Osteoblast (primary cell): ENCODE results near the gene KPNA1. TPM values are rescaled to one million over a fixed set of nuclear protein-coding genes. Genes with fewer than 3 reads are reported as not detected.

Experiments used
- DNase-seq: peaks from one replicate; pipeline ENCODE4 v3.0.0; 2011; ENCODE audit warnings: low spot score, mixed read lengths; ENCODE audit not compliant: insufficient read length; ENCODE audit errors: missing footprints
- H2AFZ ChIP-seq: 2 replicates; pipeline ENCODE4 v1.6.0; 2011; ENCODE audit warnings: mild to moderate bottlenecking, low read length
- H3K27ac ChIP-seq: 2 replicates; pipeline ENCODE4 v1.5.1; 2011; ENCODE audit warnings: mild to moderate bottlenecking, low read depth, low read length, moderate library complexity
- H3K27me3 ChIP-seq: 2 replicates; pipeline ENCODE4 v1.6.0; 2012; ENCODE audit warnings: mild to moderate bottlenecking, control low read depth, inconsistent platforms, low read length, moderate library complexity; ENCODE audit not compliant: insufficient read depth
- H3K36me3 ChIP-seq: 2 replicates; pipeline ENCODE4 v1.5.1; 2011; ENCODE audit warnings: mild to moderate bottlenecking, low read length, control low read depth, moderate library complexity; ENCODE audit not compliant: insufficient read depth
- H3K4me1 ChIP-seq: 2 replicates; pipeline ENCODE4 v1.5.1; 2011; ENCODE audit warnings: mild to moderate bottlenecking, low read length, control low read depth, moderate library complexity; ENCODE audit not compliant: insufficient read depth
- H3K4me2 ChIP-seq: 2 replicates; pipeline ENCODE4 v1.6.0; 2011; ENCODE audit warnings: mild to moderate bottlenecking, low read length; ENCODE audit not compliant: insufficient read depth
- H3K4me3 ChIP-seq: fragments of 200-600 bp; sonication (generic); 3 replicates; pipeline ENCODE4 v1.5.1; 2012; ENCODE audit warnings: mild to moderate bottlenecking, low read length, inconsistent platforms; ENCODE audit not compliant: insufficient read depth
- H3K79me2 ChIP-seq: 2 replicates; pipeline ENCODE4 v1.6.0; 2012; ENCODE audit warnings: mild to moderate bottlenecking, low read length, control low read depth, inconsistent platforms; ENCODE audit not compliant: insufficient read depth
- H3K9me3 ChIP-seq: 2 replicates; pipeline ENCODE4 v1.5.1; 2011; ENCODE audit warnings: low read depth, low read length, control low read depth
- H4K20me1 ChIP-seq: 2 replicates; pipeline ENCODE4 v1.6.0; 2012; ENCODE audit warnings: mild to moderate bottlenecking, low read length, control low read depth; ENCODE audit not compliant: insufficient read depth
- total RNA-seq: library from RNA; depleted of rRNA; stranded (reverse); fragments of >200 nt; gene quantifications from 2 replicates; pipeline ENCODE4 v1.2.3, GENCODE V29; 2012
- TF ChIP-seq, protein P1 (sequence below): IDR thresholded peaks from 2 replicates; pipeline ENCODE4 v1.5.1; 2011; ENCODE audit warnings: mild to moderate bottlenecking, low read depth, low read length, moderate library complexity; ENCODE audit errors: extremely low read depth

KPNA1 gene
- total RNA-seq, 1 donor: 48.1 TPM

DNA sequence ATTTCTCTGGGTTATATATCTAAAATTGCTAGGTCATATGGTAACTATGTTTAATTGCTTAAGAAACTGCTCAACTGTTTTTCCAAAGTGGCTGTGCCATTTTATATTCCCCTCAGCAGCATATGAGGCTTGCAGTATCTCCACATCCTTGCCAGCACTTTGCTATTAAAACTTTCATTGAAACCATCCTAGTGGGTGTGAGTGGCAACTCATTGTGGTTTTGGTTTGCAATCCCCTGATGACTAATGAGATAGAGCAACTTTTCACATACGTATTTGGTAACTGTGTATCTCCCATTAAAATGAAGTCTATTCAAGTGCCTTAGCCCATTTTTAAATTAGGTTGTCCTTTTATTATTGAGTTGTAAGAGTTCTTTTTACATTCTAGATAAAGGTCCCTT lies 17.3 kb downstream of the KPNA1 start:
- Histone ChIP-seq H4K20me1 (peaks cover 53% of the 10 kb centered on the region), H3K27me3 (no peaks in the 10 kb centered on the region), H3K9me3 (no peaks in the 10 kb centered on the region), H3K4me1 (peaks cover 33% of the 10 kb centered on the region), H3K4me2 (no peak overlapping the region), H3K27ac (peak overlapping the region; percentile 50), H3K4me3 (no peak overlapping the region), H3K79me2 (peaks cover 78% of the 10 kb centered on the region), H2AFZ (no peak overlapping the region), H3K36me3 (peaks cover 6% of the 10 kb centered on the region)
- TF ChIP-seq, protein P1, sequence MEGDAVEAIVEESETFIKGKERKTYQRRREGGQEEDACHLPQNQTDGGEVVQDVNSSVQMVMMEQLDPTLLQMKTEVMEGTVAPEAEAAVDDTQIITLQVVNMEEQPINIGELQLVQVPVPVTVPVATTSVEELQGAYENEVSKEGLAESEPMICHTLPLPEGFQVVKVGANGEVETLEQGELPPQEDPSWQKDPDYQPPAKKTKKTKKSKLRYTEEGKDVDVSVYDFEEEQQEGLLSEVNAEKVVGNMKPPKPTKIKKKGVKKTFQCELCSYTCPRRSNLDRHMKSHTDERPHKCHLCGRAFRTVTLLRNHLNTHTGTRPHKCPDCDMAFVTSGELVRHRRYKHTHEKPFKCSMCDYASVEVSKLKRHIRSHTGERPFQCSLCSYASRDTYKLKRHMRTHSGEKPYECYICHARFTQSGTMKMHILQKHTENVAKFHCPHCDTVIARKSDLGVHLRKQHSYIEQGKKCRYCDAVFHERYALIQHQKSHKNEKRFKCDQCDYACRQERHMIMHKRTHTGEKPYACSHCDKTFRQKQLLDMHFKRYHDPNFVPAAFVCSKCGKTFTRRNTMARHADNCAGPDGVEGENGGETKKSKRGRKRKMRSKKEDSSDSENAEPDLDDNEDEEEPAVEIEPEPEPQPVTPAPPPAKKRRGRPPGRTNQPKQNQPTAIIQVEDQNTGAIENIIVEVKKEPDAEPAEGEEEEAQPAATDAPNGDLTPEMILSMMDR: no peak
- peak; percentile 66 for DNase-seq

DNA sequence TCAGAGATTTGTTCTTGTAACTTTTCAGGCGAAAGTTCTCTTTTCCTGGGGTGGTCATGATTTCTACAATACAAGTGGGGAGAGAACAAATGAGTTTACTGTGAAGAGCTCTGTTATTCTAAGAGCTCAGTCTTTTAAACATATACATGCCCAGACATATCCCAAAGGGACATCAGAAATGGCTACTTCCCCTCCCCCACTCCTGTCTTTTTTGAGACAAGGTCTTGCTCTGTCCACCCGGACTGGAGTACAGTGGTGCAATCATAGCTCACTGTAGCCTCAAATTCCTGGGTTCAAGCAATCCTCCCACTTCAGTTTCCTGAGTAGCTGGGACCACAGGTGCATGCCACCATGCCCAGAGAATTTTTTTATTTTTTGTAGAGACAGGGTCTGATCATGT lies 18.2 kb downstream of the KPNA1 start:
- Histone ChIP-seq H3K27ac (no peak overlapping the region), H3K9me3 (no peaks in the 10 kb centered on the region), H3K27me3 (no peaks in the 10 kb centered on the region), H3K79me2 (peaks cover 74% of the 10 kb centered on the region), H4K20me1 (peaks cover 49% of the 10 kb centered on the region), H2AFZ (no peak overlapping the region), H3K4me2 (no peak overlapping the region), H3K36me3 (peaks cover 12% of the 10 kb centered on the region), H3K4me3 (no peak overlapping the region), H3K4me1 (peaks cover 33% of the 10 kb centered on the region)
- DNase-seq: no peak
- TF ChIP-seq, protein P1: no peak

DNA sequence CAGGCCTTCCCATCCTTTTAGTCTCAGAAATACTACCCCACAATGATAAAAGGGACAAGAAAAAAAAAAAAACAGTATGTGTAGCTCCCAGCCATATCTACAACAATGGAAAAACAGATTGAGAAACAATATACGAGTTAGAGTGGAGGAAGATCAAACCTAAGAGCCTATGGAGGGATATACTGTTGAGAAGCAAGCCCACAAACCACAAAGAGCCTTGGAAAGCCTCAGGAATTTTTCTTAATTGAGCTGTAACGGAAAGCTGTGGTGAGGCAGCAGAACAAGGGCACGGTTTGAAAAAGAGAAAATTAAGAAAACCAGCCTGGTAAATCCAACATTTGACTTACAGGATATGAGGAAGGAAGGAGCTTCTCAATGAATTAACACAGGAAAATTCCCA lies 21.4 kb downstream of the KPNA1 start:
- Histone ChIP-seq H3K27ac (peak overlapping the region; percentile 52), H3K36me3 (peaks cover 18% of the 10 kb centered on the region), H3K79me2 (peaks cover 73% of the 10 kb centered on the region), H4K20me1 (peaks cover 40% of the 10 kb centered on the region), H3K4me3 (no peak overlapping the region), H3K9me3 (no peaks in the 10 kb centered on the region), H3K4me2 (peak overlapping the region; percentile 47), H3K4me1 (peaks cover 33% of the 10 kb centered on the region), H3K27me3 (no peaks in the 10 kb centered on the region), H2AFZ (no peak overlapping the region)
- DNase-seq: peak; percentile 79
- TF ChIP-seq, protein P1: no peak

DNA sequence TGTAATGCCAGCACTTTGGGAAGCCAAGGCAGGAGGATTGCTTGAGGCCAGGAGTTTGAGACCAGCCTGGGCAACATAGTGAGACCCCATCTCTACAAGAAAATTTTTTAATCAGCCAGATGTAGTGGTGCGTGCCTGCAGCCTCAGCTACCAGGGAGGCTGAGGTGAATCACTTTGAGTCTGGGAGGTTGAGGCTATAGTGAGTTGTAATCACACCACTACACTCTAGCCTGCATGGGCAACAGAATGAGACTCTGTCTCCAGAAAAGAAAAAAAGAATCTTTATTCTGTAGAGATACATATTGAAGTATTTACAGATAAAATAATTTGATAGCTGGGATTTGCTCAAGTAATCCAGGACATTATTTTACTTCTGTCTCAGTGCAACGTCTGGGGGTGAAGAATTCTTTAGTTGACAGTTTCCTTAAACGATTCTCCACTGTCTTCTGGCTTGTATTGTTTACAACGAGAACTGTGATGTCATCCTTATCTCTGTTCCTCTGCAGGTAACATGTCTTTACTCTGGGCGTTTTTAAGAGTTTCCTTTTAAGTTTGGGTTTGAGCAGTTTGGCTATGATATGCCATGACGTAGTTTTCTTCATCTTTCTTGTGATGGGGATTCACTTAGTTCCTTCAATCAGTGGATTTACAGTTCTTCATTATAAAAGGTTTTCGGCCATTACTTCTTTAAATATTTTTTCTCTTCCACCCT lies 26.3 kb downstream of the KPNA1 start:
- Histone ChIP-seq H3K79me2 (peaks cover 81% of the 10 kb centered on the region), H3K4me3 (no peak overlapping the region), H3K27me3 (no peaks in the 10 kb centered on the region)

More for the DNA sequence above, 26.3 kb downstream of the KPNA1 start:
- H2AFZ ChIP-seq: no peak overlapping the region
- peaks cover 20% of the 10 kb centered on the region for H3K4me1 ChIP-seq
- no peak for DNase-seq
- TF ChIP-seq, protein P1: no peak
- no peak overlapping the region for H3K4me2 ChIP-seq
- H3K9me3 ChIP-seq: no peaks in the 10 kb centered on the region
- H3K27ac ChIP-seq: no peak overlapping the region
- H4K20me1 ChIP-seq: peaks cover 44% of the 10 kb centered on the region
- peaks cover 15% of the 10 kb centered on the region for H3K36me3 ChIP-seq
